Activated CD4-positive, alpha-beta memory T cell treated with anti-CD3 and anti-CD28 coated beads for 36 hours (primary cell): Measurements from ENCODE around the gene MFN2. TPM values are rescaled to one million over a fixed set of nuclear protein-coding genes. Genes with fewer than 3 reads are reported as not detected.
A peak's percentile ranks its signal among the peaks of the same experiment; 100 is the strongest.

Experiments
- CTCF ChIA-PET: fragments of 350-600 bp; sonication (Branson Sonifier 250); formaldehyde crosslinking; loops from one replicate; lab custom pipeline; 2021; ENCODE audit warnings: antibody characterized with exemption, inconsistent platforms; lab: Charles Lee
- POLR2A ChIA-PET: fragments of 350-600 bp; sonication (Branson Sonifier 250); formaldehyde crosslinking; loops from one replicate; lab custom pipeline; 2021; ENCODE audit warnings: antibody characterized with exemption; lab: Charles Lee
- DNase-seq: peaks from one replicate; pipeline ENCODE4 v3.0.0-alpha.2; 2020
- H3K27ac Mint-ChIP-seq: one replicate; pipeline ENCODE4 v1.8.0; 2021; ENCODE audit warnings: mixed read lengths
- H3K27me3 Mint-ChIP-seq: one replicate; pipeline ENCODE4 v1.8.0; 2021; ENCODE audit warnings: mixed read lengths
- H3K36me3 Mint-ChIP-seq: one replicate; pipeline ENCODE4 v1.8.0; 2021; ENCODE audit warnings: mixed read lengths
- H3K4me1 Mint-ChIP-seq: one replicate; pipeline ENCODE4 v1.8.0; 2021; ENCODE audit warnings: low read depth, mixed read lengths
- H3K4me3 Mint-ChIP-seq: one replicate; pipeline ENCODE4 v1.8.0; 2021; ENCODE audit warnings: mild to moderate bottlenecking, mixed read lengths
- H3K9me3 Mint-ChIP-seq: one replicate; pipeline ENCODE4 v1.8.0; 2021; ENCODE audit warnings: mixed read lengths
- intact Hi-C: fragments of 100-400 bp; cut with micrococcal nuclease; formaldehyde crosslinking; loops from one replicate; pipeline ENCODE4 v1.15.1; 2023
- total RNA-seq, 2 experiments: library from RNA; stranded (reverse); gene quantifications; one replicate each; pipeline ENCODE4 v1.2.3, GENCODE V29; 2021

Gene MFN2
- total RNA-seq, 2 experiments from 2014 or later, result 52.0 to 58.1 TPM

- Mint-ChIP-seq H3K9me3 (no peaks in the 10 kb centered on the region), H3K36me3 (peaks cover 25% of the 10 kb centered on the region), H3K4me3 (no peak overlapping the region), H3K27me3 (no peaks in the 10 kb centered on the region), H3K27ac (peak overlapping the region; percentile 53), H3K4me1 (peaks cover 32% of the 10 kb centered on the region)
- no peak for DNase-seq
- POLR2A ChIA-PET, result interaction anchor here (1.9 kb wide), 1 partner anchor 107 kb away, joined by 5 read pairs; no protein-coding TSS in a partner anchor
- intact Hi-C loops, result no loop called here
- CTCF ChIA-PET, result no interaction called here
Measured at GRCh38 chr1:12015001-12015491, 34.8 kb downstream of the MFN2 start.

GRCh38 chr1:12015499-12015898 is 35.3 kb downstream of the MFN2 start:
- intact Hi-C loops, result no loop called here
- CTCF ChIA-PET, result no interaction called here
- Mint-ChIP-seq H3K4me1 (peaks cover 35% of the 10 kb centered on the region), H3K27ac (no peak overlapping the region), H3K36me3 (peaks cover 21% of the 10 kb centered on the region), H3K27me3 (no peaks in the 10 kb centered on the region), H3K4me3 (no peak overlapping the region), H3K9me3 (no peaks in the 10 kb centered on the region)
- POLR2A ChIA-PET, result no interaction called here
- no peak for DNase-seq

GRCh38 chr1:12016182-12016581 is 35.9 kb downstream of the MFN2 start:
- H3K4me3 Mint-ChIP-seq, result no peak overlapping the region
- POLR2A ChIA-PET, result interaction anchor here (0.8 to 1.1 kb wide), 2 partner anchors 28 to 107 kb away, joined by 4 to 7 read pairs; no protein-coding TSS in a partner anchor
- CTCF ChIA-PET, result no interaction called here
- peaks cover 16% of the 10 kb centered on the region for H3K36me3 Mint-ChIP-seq
- intact Hi-C loops, result no loop called here
- DNase-seq, result no peak
- H3K27me3 Mint-ChIP-seq, result no peaks in the 10 kb centered on the region
- no peak overlapping the region for H3K27ac Mint-ChIP-seq
- H3K9me3 Mint-ChIP-seq, result no peaks in the 10 kb centered on the region
- H3K4me1 Mint-ChIP-seq, result peaks cover 35% of the 10 kb centered on the region

GRCh38 chr1:12019858-12020509 is 39.7 kb downstream of the MFN2 start:
- Mint-ChIP-seq H3K4me3 (peak overlapping the region; percentile 80), H3K27me3 (no peaks in the 10 kb centered on the region), H3K9me3 (no peaks in the 10 kb centered on the region), H3K4me1 (peaks cover 9% of the 10 kb centered on the region), H3K27ac (peak overlapping the region; percentile 72), H3K36me3 (peaks cover 16% of the 10 kb centered on the region)
- POLR2A ChIA-PET, result interaction anchor here (1.8 to 3.9 kb wide), 5 partner anchors 27 to 111 kb away, joined by 6 to 58 read pairs (median 9); no protein-coding TSS in a partner anchor
- peak; percentile 14 for DNase-seq
- CTCF ChIA-PET, result interaction anchor here (0.8 to 2.6 kb wide), 7 partner anchors 9 to 100 kb away, joined by 3 to 20 read pairs (median 4); no protein-coding TSS in a partner anchor
- intact Hi-C loops, result loop anchor here (1.0 to 2.0 kb wide), 3 partner anchors 39 to 112 kb away; partner anchors contain the start of gene MFN2

GRCh38 chr1:12021616-12022015 is 41.4 kb downstream of the MFN2 start:
- Mint-ChIP-seq H3K4me1 (peaks cover 8% of the 10 kb centered on the region), H3K9me3 (no peaks in the 10 kb centered on the region), H3K36me3 (peaks cover 26% of the 10 kb centered on the region), H3K4me3 (no peak overlapping the region), H3K27ac (no peak overlapping the region), H3K27me3 (no peaks in the 10 kb centered on the region)
- CTCF ChIA-PET, result interaction anchor here (1.0 kb wide), 1 partner anchor 9 kb away, joined by 4 read pairs; no protein-coding TSS in a partner anchor
- no peak for DNase-seq
- intact Hi-C loops, result no loop called here
- POLR2A ChIA-PET, result interaction anchor here (3.9 kb wide), 1 partner anchor 113 kb away, joined by 58 read pairs; no protein-coding TSS in a partner anchor

GRCh38 chr1:12022036-12022435 is 41.8 kb downstream of the MFN2 start:
- ChIA-PET CTCF (interaction anchor here (1.0 kb wide), 1 partner anchor 9 kb away, joined by 4 read pairs; no protein-coding TSS in a partner anchor), POLR2A (no interaction called here)
- Mint-ChIP-seq H3K27ac (no peak overlapping the region), H3K4me3 (no peak overlapping the region), H3K4me1 (peaks cover 8% of the 10 kb centered on the region), H3K9me3 (no peaks in the 10 kb centered on the region), H3K27me3 (no peaks in the 10 kb centered on the region), H3K36me3 (peaks cover 28% of the 10 kb centered on the region)
- no peak for DNase-seq
- intact Hi-C loops, result no loop called here

GRCh38 chr1:12026586-12026985 is 46.3 kb downstream of the MFN2 start:
- no peak overlapping the region for H3K27ac Mint-ChIP-seq
- H3K36me3 Mint-ChIP-seq, result peaks cover 47% of the 10 kb centered on the region
- POLR2A ChIA-PET, result interaction anchor here (0.9 kb wide), 1 partner anchor 14 kb away, joined by 3 read pairs; no protein-coding TSS in a partner anchor
- no peak for DNase-seq
- no peaks in the 10 kb centered on the region for H3K9me3 Mint-ChIP-seq
- intact Hi-C loops, result no loop called here
- H3K27me3 Mint-ChIP-seq, result no peaks in the 10 kb centered on the region
- H3K4me1 Mint-ChIP-seq, result peaks cover 3% of the 10 kb centered on the region
- CTCF ChIA-PET, result no interaction called here
- H3K4me3 Mint-ChIP-seq, result no peak overlapping the region

GRCh38 chr1:12028248-12028647 is 48.0 kb downstream of the MFN2 start:
- ChIA-PET CTCF (no interaction called here), POLR2A (no interaction called here)
- H3K27ac Mint-ChIP-seq, result no peak overlapping the region

GRCh38 chr1:12028957-12029511 is 48.8 kb downstream of the MFN2 start:
- Mint-ChIP-seq H3K4me1 (no peaks in the 10 kb centered on the region), H3K27ac (no peak overlapping the region), H3K9me3 (no peaks in the 10 kb centered on the region), H3K27me3 (no peaks in the 10 kb centered on the region), H3K4me3 (no peak overlapping the region), H3K36me3 (peaks cover 38% of the 10 kb centered on the region)
- intact Hi-C loops, result no loop called here
- ChIA-PET CTCF (no interaction called here), POLR2A (interaction anchor here (3.2 kb wide), 1 partner anchor 120 kb away, joined by 31 read pairs; no protein-coding TSS in a partner anchor)
- DNase-seq, result no peak

More at GRCh38 chr1:12028248-12028647, 48.0 kb downstream of the MFN2 start:
- no peaks in the 10 kb centered on the region for H3K9me3 Mint-ChIP-seq
- no peaks in the 10 kb centered on the region for H3K27me3 Mint-ChIP-seq
- no peak overlapping the region for H3K4me3 Mint-ChIP-seq
- intact Hi-C loops, result no loop called here
- no peaks in the 10 kb centered on the region for H3K4me1 Mint-ChIP-seq
- H3K36me3 Mint-ChIP-seq, result peaks cover 40% of the 10 kb centered on the region
- DNase-seq, result no peak

- H3K9me3 Mint-ChIP-seq, result no peaks in the 10 kb centered on the region
- H3K36me3 Mint-ChIP-seq, result peaks cover 32% of the 10 kb centered on the region
- H3K4me3 Mint-ChIP-seq, result no peak overlapping the region
- H3K4me1 Mint-ChIP-seq, result no peaks in the 10 kb centered on the region
- DNase-seq, result no peak
- H3K27me3 Mint-ChIP-seq, result no peaks in the 10 kb centered on the region
- no peak overlapping the region for H3K27ac Mint-ChIP-seq
- intact Hi-C loops, result no loop called here
- ChIA-PET POLR2A (interaction anchor here (0.6 to 3.2 kb wide), 2 partner anchors 9 to 121 kb away, joined by 3 to 31 read pairs; no protein-coding TSS in a partner anchor), CTCF (interaction anchor here (1.2 kb wide), 2 partner anchors 33 to 48 kb away, joined by 3 to 5 read pairs; no protein-coding TSS in a partner anchor)
Measured at GRCh38 chr1:12029720-12030339, 49.6 kb downstream of the MFN2 start.

GRCh38 chr1:12031039-12031980 is 51.1 kb downstream of the MFN2 start:
- ChIA-PET POLR2A (interaction anchor here (3.2 kb wide), 1 partner anchor 122 kb away, joined by 31 read pairs; no protein-coding TSS in a partner anchor), CTCF (interaction anchor here (0.7 to 2.2 kb wide), 13 partner anchors 8 to 177 kb away, joined by 3 to 14 read pairs (median 4); partner anchors contain the start of gene MIIP)
- Mint-ChIP-seq H3K4me3 (no peak overlapping the region), H3K27ac (no peak overlapping the region), H3K9me3 (no peaks in the 10 kb centered on the region), H3K4me1 (no peaks in the 10 kb centered on the region), H3K36me3 (peaks cover 25% of the 10 kb centered on the region), H3K27me3 (no peaks in the 10 kb centered on the region)
- peak; percentile 65 for DNase-seq
- intact Hi-C loops, result no loop called here
